Activated CD8-positive, alpha-beta memory T cell treated with anti-CD3 and anti-CD28 coated beads for 36 hours (primary cell): ENCODE data around the gene ARHGAP31. TPM values are rescaled to one million over a fixed set of nuclear protein-coding genes. Genes with fewer than 3 reads are reported as not detected.
"Not testable (repeated sequence)": the region's sequence is repeated elsewhere in the genome, so short reads cannot be mapped to it uniquely, and the experiment has no call there.

Experiments used
- CTCF ChIA-PET: fragments of 350-600 bp; sonication (Branson Sonifier 250); formaldehyde crosslinking; loops from one replicate; lab custom pipeline; 2021; ENCODE audit warnings: antibody characterized with exemption; lab: Charles Lee
- POLR2A ChIA-PET: fragments of 350-600 bp; sonication (Branson Sonifier 250); formaldehyde crosslinking; loops from one replicate; lab custom pipeline; 2021; ENCODE audit warnings: antibody characterized with exemption; lab: Charles Lee
- total RNA-seq, 2 experiments: library from RNA; stranded (reverse); gene quantifications; one replicate each; pipeline ENCODE4 v1.2.3, GENCODE V29; 2021

Gene ARHGAP31
- total RNA-seq, 2 experiments from 2014 or later = 17.3 to 18.6 TPM

DNA sequence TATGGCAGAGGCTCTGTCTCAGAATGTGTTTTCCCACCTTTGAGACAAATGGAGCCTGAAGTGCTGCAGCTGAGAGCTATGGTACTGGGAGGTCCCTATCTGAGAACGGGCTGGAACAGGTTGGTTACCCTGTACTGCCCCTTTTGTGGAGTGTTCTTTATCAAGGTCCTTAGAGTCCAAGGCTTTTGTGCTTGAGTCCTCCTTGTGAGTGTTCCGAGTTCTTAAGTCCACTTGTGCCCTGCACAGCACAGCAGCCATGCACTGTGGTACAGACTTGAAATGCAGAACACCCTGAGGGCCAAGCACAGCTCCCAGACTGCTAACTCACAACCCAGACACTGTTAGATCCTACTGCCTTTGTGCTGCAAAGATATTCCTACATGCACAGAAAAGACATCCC lies 67.8 kb downstream of the ARHGAP31 start:
- ChIA-PET CTCF (no interaction called here), POLR2A (no interaction called here)

- POLR2A ChIA-PET = no interaction called here
Measured at GRCh38 chr3:119362940-119363725, 69.0 kb downstream of the ARHGAP31 start.

GRCh38 chr3:119364401-119364800 lies 70.2 kb downstream of the ARHGAP31 start:
- POLR2A ChIA-PET = no interaction called here
- CTCF ChIA-PET = no interaction called here

More at GRCh38 chr3:119362940-119363725, 69.0 kb downstream of the ARHGAP31 start:
- CTCF ChIA-PET = no interaction called here

DNA sequence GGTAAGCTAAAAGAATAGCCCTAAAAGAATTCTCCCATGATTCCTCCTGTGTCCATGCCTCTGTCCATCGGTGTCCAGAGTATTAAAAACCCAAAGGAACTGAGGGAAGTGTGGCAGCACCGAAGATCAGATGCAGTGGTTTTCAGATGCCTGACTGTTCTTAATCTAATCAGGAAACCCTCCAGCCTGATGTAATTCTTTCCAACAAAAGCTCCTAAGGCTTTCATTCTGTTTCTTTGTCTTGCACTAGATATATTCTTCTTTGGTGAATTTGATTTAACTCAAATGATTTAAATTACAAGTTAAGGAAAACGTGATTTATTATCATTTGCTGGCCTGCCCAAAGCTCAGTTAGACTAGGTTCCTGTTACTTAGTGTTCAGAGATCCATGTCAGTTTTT lies 71.2 kb downstream of the ARHGAP31 start:
- ChIA-PET CTCF (no interaction called here), POLR2A (no interaction called here)

- CTCF ChIA-PET = no interaction called here
Measured at GRCh38 chr3:119367000-119367399, 72.8 kb downstream of the ARHGAP31 start.

DNA sequence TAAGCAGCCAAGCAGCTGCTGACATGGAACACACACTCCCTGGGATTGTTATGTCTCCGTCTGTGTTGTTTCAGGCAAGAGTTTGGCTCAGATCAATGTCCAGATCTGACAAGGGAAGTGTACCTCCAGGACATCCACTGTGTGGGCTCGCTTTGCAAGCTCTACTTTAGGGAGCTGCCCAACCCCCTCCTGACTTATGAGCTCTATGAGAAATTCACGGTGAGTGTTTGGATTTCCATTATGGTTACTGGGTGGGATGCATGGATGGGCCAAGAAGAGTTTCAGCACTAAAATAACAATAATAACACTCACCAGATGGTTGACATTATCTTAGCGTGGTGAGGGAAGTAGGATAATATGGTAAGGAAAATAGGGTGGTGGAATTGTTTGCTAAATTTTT lies 74.1 kb downstream of the ARHGAP31 start:
- CTCF ChIA-PET = no interaction called here
- POLR2A ChIA-PET = interaction anchor here (0.6 kb wide), 1 partner anchor 219 kb away, joined by 3 read pairs; no protein-coding TSS in a partner anchor

More at GRCh38 chr3:119367000-119367399, 72.8 kb downstream of the ARHGAP31 start:
- POLR2A ChIA-PET = no interaction called here

DNA sequence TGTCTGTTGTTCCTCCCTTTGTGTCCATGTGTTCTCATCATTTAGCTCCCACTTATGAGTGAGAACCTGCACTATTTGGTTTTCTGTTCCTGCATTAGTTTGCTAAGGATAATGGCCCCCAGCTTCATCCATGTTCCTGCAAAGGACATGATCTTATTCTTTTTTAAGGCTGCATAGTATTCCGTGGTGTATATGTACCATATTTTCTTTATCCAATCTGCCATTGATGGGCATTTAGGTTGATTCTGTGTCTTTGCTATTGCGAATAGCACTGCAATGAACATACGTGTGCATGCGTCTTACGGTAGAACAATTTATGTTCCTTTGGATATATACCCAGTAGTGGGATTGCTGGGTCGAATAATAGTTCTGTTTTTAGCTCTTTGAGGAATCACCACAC lies 77.6 kb downstream of the ARHGAP31 start:
- CTCF ChIA-PET = not testable (repeated sequence)

GRCh38 chr3:119375106-119375505 lies 80.9 kb downstream of the ARHGAP31 start:
- ChIA-PET POLR2A (no interaction called here), CTCF (no interaction called here)

More for the DNA sequence above, 77.6 kb downstream of the ARHGAP31 start:
- POLR2A ChIA-PET = not testable (repeated sequence)

DNA sequence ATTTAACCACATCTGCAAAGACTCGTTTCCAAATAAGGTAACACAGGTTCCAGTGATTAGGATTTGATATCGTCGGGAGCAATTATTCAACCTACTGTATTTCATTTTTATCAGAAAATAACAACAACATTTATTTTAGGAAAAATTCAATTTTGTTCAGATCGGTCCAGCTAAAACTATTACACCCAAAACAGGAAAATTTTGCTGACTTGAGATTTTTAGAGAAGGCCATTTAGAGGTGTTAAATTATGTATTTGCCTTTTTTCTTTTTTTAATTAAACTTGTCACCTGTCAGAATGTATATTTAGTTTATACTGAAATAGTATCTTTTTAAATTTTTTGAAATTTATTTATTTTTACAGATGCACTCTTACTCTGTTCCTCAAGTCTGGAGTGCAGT lies 81.3 kb downstream of the ARHGAP31 start:
- CTCF ChIA-PET = no interaction called here

GRCh38 chr3:119376758-119377157 lies 82.6 kb downstream of the ARHGAP31 start:
- ChIA-PET CTCF (no interaction called here), POLR2A (no interaction called here)

More for the DNA sequence above, 81.3 kb downstream of the ARHGAP31 start:
- POLR2A ChIA-PET = no interaction called here

DNA sequence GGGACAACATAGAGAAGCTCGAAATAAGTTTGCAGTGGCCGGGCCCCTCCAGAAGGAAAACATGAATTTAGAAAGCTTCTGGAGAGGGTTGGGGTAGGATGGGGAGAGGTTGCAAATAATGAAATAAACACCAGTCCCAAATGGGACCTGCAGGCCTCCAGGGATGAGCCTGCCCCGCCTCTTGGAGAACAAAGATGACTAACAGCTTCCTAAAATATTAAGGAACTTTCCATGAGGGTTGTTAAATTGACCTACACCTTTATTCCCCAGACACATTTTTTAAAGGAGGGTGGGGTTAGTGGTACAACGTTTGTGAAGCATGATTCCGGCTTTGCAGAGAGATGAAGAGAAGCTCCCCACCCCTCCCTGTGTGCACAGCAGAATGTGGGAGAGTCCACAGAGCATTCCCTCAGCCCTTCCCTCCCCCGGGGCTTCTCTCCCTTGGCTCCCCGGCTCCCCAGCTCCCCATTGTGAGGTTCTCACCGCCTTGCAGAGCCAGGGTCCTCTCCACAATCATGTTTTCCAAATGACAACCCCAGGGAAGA lies 84.1 kb downstream of the ARHGAP31 start:
- ChIA-PET CTCF (no interaction called here), POLR2A (no interaction called here)

- CTCF ChIA-PET = no interaction called here
- POLR2A ChIA-PET = no interaction called here
Measured at GRCh38 chr3:119380697-119381096, 86.5 kb downstream of the ARHGAP31 start.

DNA sequence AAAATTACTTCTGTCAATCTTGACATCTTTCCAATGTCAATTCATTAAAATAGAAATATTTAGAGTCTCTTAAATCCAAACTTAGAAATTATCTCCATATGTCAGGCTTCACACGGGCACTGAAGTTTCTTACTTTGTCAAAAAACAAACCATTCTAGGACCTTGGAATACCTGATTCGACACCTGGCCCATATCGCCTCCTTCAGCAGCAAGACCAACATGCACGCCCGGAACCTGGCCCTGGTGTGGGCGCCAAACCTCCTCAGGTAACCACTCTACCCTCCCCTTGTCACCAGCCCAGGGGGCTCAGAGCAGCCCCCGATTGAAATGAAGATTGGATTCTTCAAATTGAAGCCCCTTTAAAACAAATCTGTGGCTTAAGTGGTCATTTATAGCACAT lies 88.0 kb downstream of the ARHGAP31 start:
- ChIA-PET POLR2A (no interaction called here), CTCF (no interaction called here)

DNA sequence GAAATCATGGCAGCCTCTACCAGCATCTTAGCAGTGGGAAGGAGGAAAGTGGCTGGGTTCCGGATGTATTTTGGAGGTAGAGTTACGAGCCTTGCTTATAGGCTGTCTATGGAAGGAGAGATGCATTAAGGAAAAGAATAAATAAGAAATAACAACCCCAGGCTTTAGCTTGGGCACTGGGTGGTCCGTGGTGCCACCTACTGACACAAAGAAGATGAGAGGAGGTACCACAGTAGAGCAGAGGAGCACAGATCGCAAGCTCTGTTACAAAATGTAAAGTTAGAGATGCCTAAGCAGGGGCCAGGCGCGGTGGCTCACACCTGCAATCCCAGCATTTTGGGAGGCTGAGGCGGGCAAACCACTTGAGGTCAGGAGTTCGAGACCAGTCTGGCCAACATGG lies 94.4 kb downstream of the ARHGAP31 start:
- POLR2A ChIA-PET = no interaction called here
- CTCF ChIA-PET = interaction anchor here (0.5 kb wide), 1 partner anchor 19 kb away, joined by 4 read pairs; no protein-coding TSS in a partner anchor

DNA sequence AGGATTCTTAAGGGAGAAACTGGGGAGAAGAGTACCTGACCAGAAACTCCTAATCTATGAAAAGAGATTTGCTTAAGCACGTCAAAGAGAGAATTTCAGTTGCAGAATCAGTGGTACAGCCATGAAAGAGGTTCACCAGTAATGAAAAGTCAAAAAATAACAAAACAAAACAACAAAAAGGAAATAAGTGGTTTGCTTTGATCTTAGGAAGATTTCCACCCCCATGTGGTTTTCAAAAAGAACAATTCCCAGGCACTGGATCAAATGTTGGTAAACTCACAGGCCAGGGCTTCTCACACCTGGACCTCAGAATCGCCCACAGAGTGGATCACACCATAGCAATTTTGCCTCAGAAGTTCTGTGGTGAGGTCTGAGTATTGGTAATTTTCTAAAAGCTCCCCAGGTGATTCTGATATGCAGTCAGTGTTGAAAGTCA lies 101.8 kb downstream of the ARHGAP31 start:
- CTCF ChIA-PET = no interaction called here
- POLR2A ChIA-PET = interaction anchor here (1.3 kb wide), 1 partner anchor 73 kb away, joined by 3 read pairs; no protein-coding TSS in a partner anchor

GRCh38 chr3:119396870-119397269 lies 102.7 kb downstream of the ARHGAP31 start:
- POLR2A ChIA-PET = interaction anchor here (1.3 kb wide), 1 partner anchor 74 kb away, joined by 3 read pairs; no protein-coding TSS in a partner anchor

DNA sequence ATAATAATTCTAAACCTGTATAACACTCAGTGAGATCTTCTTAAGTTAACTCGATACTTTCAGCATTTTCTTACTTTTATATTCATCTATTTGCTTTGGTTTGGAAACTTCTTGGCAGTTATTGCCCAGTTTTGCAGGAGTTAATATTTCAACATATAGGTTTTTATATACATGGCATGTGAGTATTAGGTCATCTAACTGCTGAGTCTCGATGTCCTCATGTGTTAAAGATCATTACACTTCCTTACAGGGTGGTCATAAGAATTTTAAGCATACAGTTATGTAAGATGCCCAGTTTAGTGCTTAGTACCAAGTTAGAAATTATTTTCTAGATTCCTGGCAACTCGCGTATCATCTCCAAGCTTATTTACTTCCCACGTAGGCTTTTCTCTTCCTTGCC lies 106.3 kb downstream of the ARHGAP31 start:
- POLR2A ChIA-PET = no interaction called here
- CTCF ChIA-PET = no interaction called here

More at GRCh38 chr3:119396870-119397269, 102.7 kb downstream of the ARHGAP31 start:
- CTCF ChIA-PET = no interaction called here

- POLR2A ChIA-PET = no interaction called here
- CTCF ChIA-PET = no interaction called here
Measured at GRCh38 chr3:119401069-119401468, 106.9 kb downstream of the ARHGAP31 start.

GRCh38 chr3:119401503-119402440 lies 107.6 kb downstream of the ARHGAP31 start:
- CTCF ChIA-PET = interaction anchor here (0.8 kb wide), 1 partner anchor 107 kb away, joined by 3 read pairs; no protein-coding TSS in a partner anchor

More at GRCh38 chr3:119401503-119402440, 107.6 kb downstream of the ARHGAP31 start:
- POLR2A ChIA-PET = no interaction called here
